Stimulated activated CD4-positive, alpha-beta T cell treated with anti-CD3 and anti-CD28 coated beads, Interleukin-15, amount 100 ng/mL, for 48 hours (primary cell): ENCODE measurements around the gene ANKS1B.
"Not testable (repeated sequence)": the region's sequence is repeated elsewhere in the genome, so short reads cannot be mapped to it uniquely, and the experiment has no call there.

ENCODE experiments used
- DNase-seq, 2 donors: peaks; one replicate each; pipeline ENCODE4 v3.0.0-alpha.2; 2020; ENCODE audit warnings: low read depth in 2 of 2

ANKS1B gene

GRCh38 chr12:99019798-99020197, 964.9 kb downstream of the ANKS1B start:
- DNase-seq = no peak

- DNase-seq = no peak
Measured at GRCh38 chr12:99017971-99018370, 966.8 kb downstream of the ANKS1B start.

GRCh38 chr12:99009654-99010296, 975.0 kb downstream of the ANKS1B start:
- DNase-seq = no peak

GRCh38 chr12:99005601-99006000, 979.1 kb downstream of the ANKS1B start:
- no peak for DNase-seq

- no peak for DNase-seq
Measured at GRCh38 chr12:99004799-99005466, 979.8 kb downstream of the ANKS1B start.

GRCh38 chr12:99002731-99003130, 982.0 kb downstream of the ANKS1B start:
- DNase-seq = no peak

GRCh38 chr12:99002156-99002555, 982.6 kb downstream of the ANKS1B start:
- no peak for DNase-seq

GRCh38 chr12:98999559-98999958, 985.2 kb downstream of the ANKS1B start:
- no peak for DNase-seq

- DNase-seq = no peak
Measured at GRCh38 chr12:98998697-98999299, 985.9 kb downstream of the ANKS1B start.

GRCh38 chr12:98997899-98998298, 986.8 kb downstream of the ANKS1B start:
- no peak for DNase-seq

GRCh38 chr12:98990648-98991047, 994.1 kb downstream of the ANKS1B start:
- DNase-seq = no peak

- DNase-seq = no peak
Measured at GRCh38 chr12:98985156-98985555, 999.6 kb downstream of the ANKS1B start.

GRCh38 chr12:98983647-98984046, 1001.1 kb downstream of the ANKS1B start:
- DNase-seq = no peak

- no peak for DNase-seq
Measured at GRCh38 chr12:98980508-98980907, 1004.2 kb downstream of the ANKS1B start.

- no peak for DNase-seq
Measured at GRCh38 chr12:98977186-98977585, 1007.5 kb downstream of the ANKS1B start.

GRCh38 chr12:98974767-98975381, 1009.9 kb downstream of the ANKS1B start:
- no peak for DNase-seq

- no peak for DNase-seq
Measured at GRCh38 chr12:98973395-98973794, 1011.3 kb downstream of the ANKS1B start.

- no peak for DNase-seq
Measured at GRCh38 chr12:98970950-98971349, 1013.8 kb downstream of the ANKS1B start.

GRCh38 chr12:98970210-98970609, 1014.5 kb downstream of the ANKS1B start:
- no peak for DNase-seq

- no peak for DNase-seq
Measured at GRCh38 chr12:98968896-98969295, 1015.8 kb downstream of the ANKS1B start.

GRCh38 chr12:98957135-98957534, 1027.6 kb downstream of the ANKS1B start:
- DNase-seq = not testable (repeated sequence)

- peak in 1 of 2 donors; percentile 2 for DNase-seq
Measured at GRCh38 chr12:98955284-98955683, 1029.5 kb downstream of the ANKS1B start.

GRCh38 chr12:98954506-98954905, 1030.2 kb downstream of the ANKS1B start:
- no peak for DNase-seq
